DND-41 (cell line): ENCODE measurements around the gene SMOC2.

Source experiments
- ATAC-seq: fragments of 200-7000 bp; cut with Tn5 transposase; 3 replicates; pipeline ENCODE4 v1.9.1; 2021; ENCODE audit warnings: low read depth; ENCODE audit not compliant: insufficient read depth
- DNase-seq: peaks from one replicate; pipeline ENCODE4 v3.0.0-alpha.2; 2020
- H2AFZ ChIP-seq: 2 replicates; pipeline ENCODE4 v1.6.0; 2012; ENCODE audit warnings: low read depth, low read length
- H3K27ac ChIP-seq: 2 replicates; pipeline ENCODE4 v1.5.1; 2012; ENCODE audit warnings: low read length, inconsistent platforms
- H3K27me3 ChIP-seq: fragments of 200-600 bp; sonication (generic); 2 replicates; pipeline ENCODE4 v1.6.0; 2012; ENCODE audit warnings: low read length, mild to moderate bottlenecking, inconsistent platforms; ENCODE audit not compliant: insufficient read depth, poor library complexity
- H3K36me3 ChIP-seq: 2 replicates; pipeline ENCODE4 v1.5.1; 2012; ENCODE audit warnings: low read length, inconsistent platforms; ENCODE audit not compliant: insufficient read depth
- H3K4me1 ChIP-seq: 2 replicates; pipeline ENCODE4 v1.5.1; 2012; ENCODE audit warnings: mild to moderate bottlenecking, low read length; ENCODE audit not compliant: insufficient read depth
- H3K4me2 ChIP-seq: 2 replicates; pipeline ENCODE4 v1.6.0; 2012; ENCODE audit warnings: mild to moderate bottlenecking, moderate library complexity, low read length, inconsistent platforms; ENCODE audit not compliant: insufficient read depth
- H3K4me3 ChIP-seq, 2 experiments: fragments of 200-600 bp in 1 of 2; shearing (Covaris generic) in 1 of 2; 2 replicates each; pipeline ENCODE4 v1.5.1; 2012 to 2016; ENCODE audit warnings: inconsistent platforms in 2 of 2, low read length in 2 of 2, mild to moderate bottlenecking in 2 of 2, low read depth in 1 of 2, moderate library complexity in 1 of 2
- H3K79me2 ChIP-seq: 2 replicates; pipeline ENCODE4 v1.6.0; 2012; ENCODE audit warnings: low read length, inconsistent platforms; ENCODE audit not compliant: insufficient read depth
- H3K9ac ChIP-seq: 2 replicates; pipeline ENCODE4 v1.6.0; 2012; ENCODE audit warnings: low read depth, mild to moderate bottlenecking, inconsistent platforms, low read length, moderate library complexity
- H3K9me3 ChIP-seq: 2 replicates; pipeline ENCODE4 v1.5.1; 2012; ENCODE audit warnings: low read length, moderate library complexity, mild to moderate bottlenecking, inconsistent platforms; ENCODE audit not compliant: insufficient read depth, severe bottlenecking
- H4K20me1 ChIP-seq: 2 replicates; pipeline ENCODE4 v1.6.0; 2012; ENCODE audit warnings: low read length; ENCODE audit not compliant: insufficient read depth
- EZH2 ChIP-seq: IDR thresholded peaks from 3 replicates; pipeline ENCODE4 v1.6.1; 2012; ENCODE audit warnings: borderline replicate concordance, low read depth, mild to moderate bottlenecking, moderate library complexity, low read length, inconsistent platforms; ENCODE audit not compliant: severe bottlenecking
- TF ChIP-seq, protein P1 (sequence below): IDR thresholded peaks from 2 replicates; pipeline ENCODE4 v1.5.1; 2012; ENCODE audit warnings: borderline replicate concordance, low read length, moderate library complexity, mild to moderate bottlenecking; ENCODE audit not compliant: poor library complexity, severe bottlenecking; ENCODE audit errors: extremely low read depth

SMOC2 gene

GRCh38 chr6:168440520-168441433 lies at the start of gene SMOC2:
Gene SMOC2 (plus strand): TSS chr6:168441184. CDS start chr6:168441371, 187 bp downstream.
- Histone ChIP-seq H4K20me1 (no peaks in the 10 kb centered on the region), H3K36me3 (no peaks in the 10 kb centered on the region), H3K9me3 (no peaks in the 10 kb centered on the region), H3K27me3 (no peaks in the 10 kb centered on the region), H3K9ac (no peak within 1 kb of the TSS), H3K4me1 (no peaks in the 10 kb centered on the region), H3K4me3 (no peak within 1 kb of the TSS), H2AFZ (no peak within 1 kb of the TSS), H3K4me2 (no peak within 1 kb of the TSS), H3K27ac (no peak within 1 kb of the TSS), H3K79me2 (no peaks in the 10 kb centered on the region)
- DNase-seq = no peak
- TF ChIP-seq, protein P1, sequence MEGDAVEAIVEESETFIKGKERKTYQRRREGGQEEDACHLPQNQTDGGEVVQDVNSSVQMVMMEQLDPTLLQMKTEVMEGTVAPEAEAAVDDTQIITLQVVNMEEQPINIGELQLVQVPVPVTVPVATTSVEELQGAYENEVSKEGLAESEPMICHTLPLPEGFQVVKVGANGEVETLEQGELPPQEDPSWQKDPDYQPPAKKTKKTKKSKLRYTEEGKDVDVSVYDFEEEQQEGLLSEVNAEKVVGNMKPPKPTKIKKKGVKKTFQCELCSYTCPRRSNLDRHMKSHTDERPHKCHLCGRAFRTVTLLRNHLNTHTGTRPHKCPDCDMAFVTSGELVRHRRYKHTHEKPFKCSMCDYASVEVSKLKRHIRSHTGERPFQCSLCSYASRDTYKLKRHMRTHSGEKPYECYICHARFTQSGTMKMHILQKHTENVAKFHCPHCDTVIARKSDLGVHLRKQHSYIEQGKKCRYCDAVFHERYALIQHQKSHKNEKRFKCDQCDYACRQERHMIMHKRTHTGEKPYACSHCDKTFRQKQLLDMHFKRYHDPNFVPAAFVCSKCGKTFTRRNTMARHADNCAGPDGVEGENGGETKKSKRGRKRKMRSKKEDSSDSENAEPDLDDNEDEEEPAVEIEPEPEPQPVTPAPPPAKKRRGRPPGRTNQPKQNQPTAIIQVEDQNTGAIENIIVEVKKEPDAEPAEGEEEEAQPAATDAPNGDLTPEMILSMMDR = no peak
- no peak for TF ChIP-seq EZH2
- no peak for ATAC-seq

DNA sequence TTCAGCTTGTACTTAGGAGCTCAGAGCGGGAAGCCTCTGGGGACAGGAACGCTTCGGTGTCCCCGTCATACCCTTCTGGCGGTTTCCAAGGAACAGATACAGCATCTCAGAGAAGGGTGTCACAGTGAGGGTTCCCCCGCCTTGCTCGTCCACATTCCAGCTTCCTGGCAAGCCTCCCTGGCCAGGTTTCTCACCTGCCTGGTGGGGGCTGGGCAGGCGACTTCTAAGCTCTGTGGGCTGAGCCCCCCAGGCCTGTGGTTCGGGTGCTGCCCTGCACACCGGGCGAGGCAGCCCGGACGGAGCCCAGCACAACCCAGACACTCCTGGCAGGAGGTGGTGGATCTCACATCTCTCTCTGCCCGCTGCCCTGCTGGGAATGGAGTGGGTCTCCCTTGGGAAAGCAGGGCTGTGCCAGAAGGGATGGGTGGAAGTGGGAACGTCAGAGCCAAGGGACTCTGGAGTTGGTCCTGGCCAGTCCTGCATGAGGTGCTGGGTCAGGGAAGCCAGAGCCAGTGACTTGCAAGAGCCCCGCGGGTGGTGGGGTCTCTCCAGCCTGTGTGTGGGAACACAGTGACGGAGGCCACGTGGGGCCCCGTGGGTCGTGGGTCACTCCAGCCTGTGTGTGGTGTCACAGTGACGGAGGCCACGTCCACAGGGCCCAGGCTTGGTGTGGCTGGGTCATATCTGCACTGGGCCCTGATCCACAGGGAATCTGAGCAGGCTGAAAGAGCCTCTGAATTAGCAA lies 47.7 kb upstream of the SMOC2 start:
- H3K4me1 ChIP-seq = no peaks in the 10 kb centered on the region
- H2AFZ ChIP-seq = no peak overlapping the region
- H3K27ac ChIP-seq = no peak overlapping the region
- ATAC-seq (no peak), DNase-seq (no peak)
- no peak overlapping the region for H3K9ac ChIP-seq
- TF ChIP-seq, protein P1 = no peak
- no peak for TF ChIP-seq EZH2
- no peaks in the 10 kb centered on the region for H3K79me2 ChIP-seq
- no peaks in the 10 kb centered on the region for H3K27me3 ChIP-seq
- no peak overlapping the region for H3K4me2 ChIP-seq
- no peaks in the 10 kb centered on the region for H3K36me3 ChIP-seq
- peaks cover 6% of the 10 kb centered on the region for H3K9me3 ChIP-seq
- H4K20me1 ChIP-seq = no peaks in the 10 kb centered on the region
- H3K4me3 ChIP-seq = no peak overlapping the region

GRCh38 chr6:168394606-168395005 lies 46.4 kb upstream of the SMOC2 start:
- DNase-seq (no peak), ATAC-seq (no peak)
- TF ChIP-seq EZH2 = no peak
- TF ChIP-seq, protein P1 = no peak
- no peaks in the 10 kb centered on the region for H3K79me2 ChIP-seq
- H3K4me1 ChIP-seq = no peaks in the 10 kb centered on the region
- no peak overlapping the region for H3K4me2 ChIP-seq
- no peak overlapping the region for H3K4me3 ChIP-seq
- H3K9ac ChIP-seq = no peak overlapping the region
- no peaks in the 10 kb centered on the region for H3K27me3 ChIP-seq
- no peak overlapping the region for H2AFZ ChIP-seq
- no peaks in the 10 kb centered on the region for H4K20me1 ChIP-seq
- no peaks in the 10 kb centered on the region for H3K36me3 ChIP-seq
- H3K9me3 ChIP-seq = peaks cover 6% of the 10 kb centered on the region
- H3K27ac ChIP-seq = no peak overlapping the region
